Pons (tissue), 1 donor: ENCODE results near the gene SPATA13.
A peak's percentile ranks its signal among the peaks of the same experiment; 100 is the strongest.
"Not testable (repeated sequence)": the region's sequence is repeated elsewhere in the genome, so short reads cannot be mapped to it uniquely, and the experiment has no call there.

Source experiments
- DNase-seq: peaks from one replicate; pipeline ENCODE4 v3.0.0-alpha.2; 2016; ENCODE audit warnings: low spot score

The SPATA13 gene

DNA sequence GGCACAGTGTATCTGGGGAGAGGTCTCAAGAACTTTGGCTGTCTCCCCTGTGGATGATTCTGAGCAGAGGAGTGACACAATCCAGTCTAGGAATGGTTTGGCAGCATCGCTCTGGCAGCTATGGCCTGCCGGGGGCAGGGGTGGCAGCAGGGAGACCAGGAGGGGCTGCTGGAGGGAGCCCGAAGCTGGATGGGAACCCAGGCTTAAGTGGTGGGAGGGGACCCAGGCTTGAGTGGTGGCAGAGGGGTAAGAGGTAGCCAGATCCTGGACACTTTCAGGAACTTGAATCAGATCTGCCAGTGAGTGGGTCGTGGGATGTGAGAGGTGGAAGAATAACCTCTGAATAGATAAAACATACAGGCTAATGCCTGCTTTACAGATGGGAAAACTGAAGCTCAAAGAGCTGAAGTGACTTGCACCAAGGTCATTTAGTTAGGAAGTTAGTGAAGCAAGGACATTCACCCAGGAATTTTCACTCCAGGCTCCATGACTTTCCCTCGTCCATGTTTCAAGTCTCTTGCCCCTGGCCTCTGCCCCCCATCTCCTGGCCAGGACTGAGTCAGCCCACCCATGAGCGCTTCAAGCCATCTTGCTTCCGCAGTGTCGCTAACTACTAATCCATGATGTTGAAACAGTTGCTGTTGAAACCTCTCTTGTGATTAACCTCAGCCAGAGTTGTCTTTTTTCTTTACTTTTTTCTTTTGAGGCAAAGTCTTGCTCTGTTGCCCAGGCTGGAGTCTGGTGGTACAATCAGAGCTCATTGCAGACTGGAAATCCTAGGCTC, 119.0 kb downstream of the SPATA13 start:
- no peak for DNase-seq

DNA sequence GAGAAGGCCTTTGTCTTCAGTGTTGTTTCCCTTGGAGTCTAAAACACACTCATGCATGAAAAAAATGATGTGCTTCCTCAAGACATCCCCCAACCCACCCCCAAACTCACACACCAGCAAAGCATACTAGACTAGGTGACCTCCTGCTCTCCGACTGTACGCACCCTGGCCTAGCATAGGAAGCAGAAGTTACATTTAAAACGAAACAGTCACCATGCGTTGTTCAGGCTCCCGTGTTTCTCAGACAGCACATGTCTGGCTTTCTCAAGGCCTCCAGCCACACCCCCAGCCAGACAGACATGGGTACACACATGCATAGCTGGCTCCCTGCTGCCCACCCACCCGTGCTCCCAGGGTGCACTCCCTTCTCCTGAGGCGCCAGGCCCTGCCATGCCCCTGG, 120.2 kb downstream of the SPATA13 start:
- DNase-seq = peak; percentile 84

DNA sequence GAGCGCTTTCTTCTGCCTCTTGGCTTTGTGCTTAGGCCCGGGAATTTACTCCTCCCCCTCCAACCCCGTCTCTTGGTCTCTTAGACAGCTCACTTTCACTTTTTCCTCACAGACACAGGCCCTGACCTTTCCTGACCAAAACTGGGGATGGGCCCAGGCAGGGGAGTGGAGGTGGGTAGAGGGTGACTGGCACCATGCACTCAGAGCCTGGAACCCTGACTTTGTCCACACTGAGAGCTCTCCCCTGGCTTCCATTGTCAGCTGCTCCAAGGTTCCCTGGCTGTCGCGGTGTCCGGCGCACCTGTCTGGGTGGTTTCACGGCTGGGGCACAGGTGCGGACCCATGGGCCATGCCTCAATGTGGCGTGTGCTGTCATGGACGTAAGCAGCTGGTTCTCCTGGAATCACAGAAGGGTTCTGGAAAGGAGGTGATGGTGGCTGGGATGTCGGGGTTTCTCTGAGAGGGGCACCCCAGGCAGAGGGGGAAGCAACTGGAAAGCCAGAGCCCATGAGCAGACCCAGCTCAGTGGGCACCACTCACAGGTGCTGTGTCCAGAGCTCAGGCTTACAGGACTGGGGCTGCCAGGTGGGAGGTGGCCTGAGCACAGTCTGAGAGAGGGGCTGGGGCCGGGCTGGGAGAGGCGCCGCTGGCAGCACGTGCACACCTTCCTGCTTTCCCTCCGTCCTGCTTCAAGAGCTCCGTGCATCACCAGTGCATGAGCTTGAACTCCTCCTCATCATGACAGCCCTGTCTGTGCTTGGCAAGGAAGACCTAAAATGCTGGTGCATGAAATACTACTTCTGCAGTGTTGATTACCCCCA, 120.9 kb downstream of the SPATA13 start:
- DNase-seq = no peak

DNA sequence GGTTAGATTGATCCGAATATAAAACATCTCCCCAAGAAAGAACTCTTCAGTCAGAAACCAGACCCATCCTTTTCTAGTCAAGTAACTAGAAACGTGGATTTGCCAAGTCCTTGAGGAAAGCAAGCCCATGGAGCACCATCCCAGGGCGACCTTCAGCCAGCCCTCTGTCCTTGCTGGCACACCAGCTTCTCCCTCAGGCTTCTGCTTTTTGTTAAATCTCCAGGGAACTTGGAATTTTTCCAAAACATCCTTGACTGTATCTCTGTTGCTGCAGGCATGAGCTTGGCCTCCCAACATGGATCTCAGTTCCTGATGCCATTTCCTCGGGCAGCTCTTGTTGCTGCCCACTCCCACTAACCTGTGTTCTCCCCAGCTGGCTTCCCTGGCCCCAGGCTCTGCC, 121.7 kb downstream of the SPATA13 start:
- DNase-seq = no peak

DNA sequence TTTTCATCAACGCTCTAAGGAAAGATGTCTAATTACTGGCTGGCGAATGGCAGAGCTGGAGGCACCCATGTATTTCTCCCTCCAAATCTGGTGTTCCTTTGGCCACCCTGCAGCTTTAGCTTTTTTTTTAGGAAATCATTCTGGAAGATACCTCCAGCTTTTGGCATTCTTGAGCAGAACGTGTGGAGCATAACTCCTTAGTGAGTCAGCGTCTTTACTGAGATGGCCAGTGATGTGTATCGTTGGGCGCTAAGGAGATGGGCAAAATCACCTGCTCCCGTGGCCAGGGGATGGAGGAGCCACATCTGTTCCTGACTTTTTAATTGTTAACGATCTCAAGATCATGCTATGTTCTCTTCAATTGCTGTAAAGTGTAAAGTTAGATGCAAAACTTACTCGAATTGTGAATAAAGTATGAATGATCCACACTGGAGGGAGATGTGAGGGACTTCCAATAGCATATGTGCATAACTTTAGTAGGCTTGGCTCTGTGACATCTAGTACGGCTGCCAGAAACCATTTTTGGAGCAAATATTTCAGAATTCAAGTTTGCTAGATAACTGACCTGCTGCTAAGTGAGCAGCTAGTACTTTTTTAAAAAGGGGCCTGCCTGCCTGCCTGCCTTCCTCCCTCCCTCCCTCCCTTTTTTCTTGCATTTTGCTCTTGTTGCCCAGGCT, 124.5 kb downstream of the SPATA13 start:
- no peak for DNase-seq

DNA sequence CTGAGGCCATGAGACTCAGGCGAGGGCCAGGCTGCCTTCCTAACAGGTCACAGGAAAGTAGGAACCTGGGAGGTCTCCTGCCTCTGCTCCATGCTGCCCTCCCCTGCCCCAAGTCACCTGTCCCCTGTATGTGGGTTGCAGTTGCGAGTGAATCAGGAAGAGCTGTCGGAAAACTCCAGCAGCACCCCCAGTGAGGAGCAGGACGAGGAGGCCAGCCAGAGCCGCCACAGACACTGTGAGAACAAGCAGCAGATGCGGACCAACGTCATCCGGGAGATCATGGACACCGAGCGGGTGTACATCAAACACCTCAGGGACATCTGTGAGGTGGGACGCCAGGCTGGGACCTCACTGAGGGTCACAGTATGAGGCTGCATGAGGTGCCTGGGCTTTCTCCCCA, 126.1 kb downstream of the SPATA13 start:
- DNase-seq = no peak

DNA sequence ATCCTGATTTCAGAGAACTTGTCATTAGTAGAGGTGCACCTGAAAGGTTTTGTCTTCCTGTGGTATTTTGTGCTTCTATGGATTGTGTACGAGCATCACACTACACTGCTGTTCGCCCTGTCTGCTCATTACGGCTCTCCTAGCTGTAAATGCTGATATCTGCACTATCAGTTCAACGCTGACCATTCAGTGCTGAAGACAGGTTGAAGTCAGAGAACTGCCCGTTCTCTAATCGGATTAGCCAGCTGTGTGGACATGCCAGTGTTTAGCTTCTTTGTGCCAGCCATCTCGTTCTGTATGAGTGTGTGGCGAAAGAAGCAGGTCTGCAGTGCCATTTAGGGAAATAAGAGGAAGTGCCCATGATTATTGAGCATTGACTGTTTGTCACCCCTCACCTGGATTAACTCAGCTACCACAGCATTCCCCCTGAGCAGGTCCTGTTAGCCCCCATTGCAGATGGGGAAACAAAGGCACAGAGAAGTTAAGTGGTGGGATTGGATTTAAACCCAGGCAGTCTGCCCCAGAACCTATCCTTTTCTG, 127.3 kb downstream of the SPATA13 start:
- DNase-seq = no peak

DNA sequence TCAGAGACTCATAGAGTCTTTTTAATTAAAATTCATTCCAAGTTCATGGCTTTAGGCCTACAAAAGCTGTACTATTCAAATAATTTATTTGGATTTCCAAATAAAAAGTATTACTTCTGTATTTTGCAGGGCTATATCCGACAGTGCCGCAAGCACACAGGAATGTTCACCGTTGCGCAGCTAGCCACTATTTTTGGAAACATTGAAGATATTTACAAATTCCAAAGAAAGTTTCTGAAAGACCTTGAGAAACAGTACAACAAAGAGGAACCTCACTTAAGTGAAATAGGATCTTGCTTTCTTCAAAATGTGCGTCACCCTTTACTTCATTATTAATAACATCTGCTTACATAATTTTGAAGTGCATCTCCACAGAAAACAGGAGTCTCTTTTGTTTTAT, 128.3 kb downstream of the SPATA13 start:
- no peak for DNase-seq

DNA sequence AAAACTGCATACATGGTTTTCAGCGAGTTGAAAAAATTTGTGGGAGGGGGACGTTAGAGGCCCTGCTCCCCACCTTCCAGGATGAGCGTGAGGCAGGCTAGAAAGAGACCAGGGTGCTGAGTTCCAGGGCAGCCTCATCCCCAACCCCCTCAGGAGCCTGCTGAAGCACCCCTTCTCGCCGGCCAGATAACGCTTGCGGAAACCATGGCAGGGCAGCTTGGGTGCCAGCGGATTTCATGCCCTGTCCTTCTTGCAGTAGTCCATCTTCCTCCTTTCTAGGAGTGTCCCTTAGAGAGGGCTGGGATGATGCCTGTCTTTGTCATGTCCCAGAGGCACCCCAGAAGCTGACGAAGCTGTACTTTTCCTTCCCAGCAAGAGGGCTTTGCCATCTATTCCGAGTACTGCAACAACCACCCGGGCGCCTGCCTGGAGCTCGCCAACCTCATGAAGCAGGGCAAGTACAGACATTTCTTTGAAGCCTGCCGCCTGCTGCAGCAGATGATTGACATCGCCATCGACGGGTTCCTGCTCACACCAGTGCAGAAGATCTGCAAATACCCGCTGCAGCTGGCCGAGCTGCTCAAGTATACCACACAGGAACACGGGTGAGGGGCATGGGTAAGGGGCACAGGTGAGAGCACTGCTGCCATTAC, 129.9 kb downstream of the SPATA13 start:
- DNase-seq = no peak

DNA sequence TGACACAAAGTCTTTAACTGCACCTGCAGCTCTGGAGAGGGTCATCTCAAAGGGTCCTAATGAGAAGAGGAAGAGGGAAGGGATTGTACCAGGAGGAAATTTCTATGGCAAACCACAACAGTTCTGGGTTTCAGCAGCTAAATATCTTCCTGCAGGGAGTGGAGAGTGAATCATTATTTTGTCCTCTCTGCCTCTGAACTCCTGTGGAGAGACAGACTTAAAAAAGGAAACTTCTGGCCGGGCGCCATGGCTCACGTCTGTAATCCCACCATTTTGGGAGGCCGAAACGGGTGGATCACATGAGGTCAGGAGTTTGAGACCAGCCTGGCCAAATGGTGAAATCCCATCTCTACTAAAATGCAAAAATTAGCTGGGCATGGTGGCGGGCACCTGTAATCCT, 132.0 kb downstream of the SPATA13 start:
- DNase-seq = no peak

DNA sequence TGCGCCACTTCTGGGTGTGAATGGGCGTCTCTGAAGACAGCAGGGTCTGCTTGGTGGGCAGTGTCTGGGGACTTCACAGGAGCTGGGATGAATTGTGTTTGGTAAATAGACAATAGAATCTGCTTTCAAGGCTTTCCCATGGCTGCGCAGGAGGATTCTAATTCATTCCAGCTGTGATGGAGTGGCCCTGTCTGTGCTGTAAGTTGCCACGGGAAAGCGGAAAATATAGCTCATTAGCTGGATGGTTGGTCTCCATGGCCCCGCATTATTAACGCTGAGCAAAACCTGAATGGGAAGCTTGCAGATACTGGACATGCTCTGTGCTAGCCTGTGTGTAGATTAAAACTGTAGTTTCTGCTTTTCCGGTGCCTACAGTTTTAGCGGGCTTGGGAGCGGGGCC, 133.2 kb downstream of the SPATA13 start:
- DNase-seq = no peak

DNA sequence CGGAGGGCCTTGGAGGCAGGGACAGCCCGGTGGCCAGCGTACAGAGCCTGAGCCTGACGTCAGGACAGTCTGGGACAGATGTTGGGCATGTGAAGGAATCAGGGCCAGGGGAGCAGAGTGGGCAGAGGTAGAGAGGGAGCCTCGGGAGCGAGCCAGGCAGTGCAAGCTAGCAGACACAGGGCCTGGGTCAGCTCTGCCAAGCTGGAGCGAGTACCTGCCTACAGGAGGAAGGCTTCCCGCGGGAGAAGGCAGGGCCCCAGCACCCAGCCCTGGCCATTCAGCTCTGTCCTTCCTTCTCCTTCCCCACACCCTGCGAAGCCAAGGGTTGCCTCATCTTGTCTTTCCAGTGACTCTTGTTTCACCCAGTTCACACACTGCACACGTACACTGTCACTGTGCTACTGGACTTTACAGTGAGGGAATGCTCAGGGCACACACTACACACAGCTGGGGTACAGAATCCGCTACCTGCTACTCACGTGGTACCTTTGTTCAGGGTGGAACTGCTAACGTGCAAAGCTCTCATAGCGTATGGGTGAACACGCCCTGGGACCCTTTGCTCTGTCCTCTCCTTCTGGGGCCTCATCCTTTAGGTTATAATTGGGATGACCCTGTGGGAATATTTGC, 139.1 kb downstream of the SPATA13 start:
- DNase-seq = no peak

DNA sequence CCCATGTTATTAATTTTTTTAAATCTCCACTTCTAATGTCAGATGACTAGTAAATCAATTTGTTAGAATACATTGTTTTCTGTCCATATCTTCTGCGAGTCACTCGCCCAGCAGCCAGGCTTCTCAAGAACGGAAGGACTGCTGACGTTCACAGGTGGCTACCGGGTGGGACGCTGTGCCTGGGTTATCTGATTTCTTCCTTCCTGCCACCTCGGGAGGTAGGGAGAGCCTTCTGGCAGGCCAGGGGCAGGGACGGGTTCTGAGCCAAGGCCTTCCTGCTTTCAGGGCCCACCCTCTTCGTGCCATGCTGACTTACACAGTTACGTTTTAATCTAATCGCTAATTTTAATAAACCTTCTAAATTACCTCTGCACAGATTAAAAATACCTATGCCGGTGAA, 140.9 kb downstream of the SPATA13 start:
- no peak for DNase-seq

DNA sequence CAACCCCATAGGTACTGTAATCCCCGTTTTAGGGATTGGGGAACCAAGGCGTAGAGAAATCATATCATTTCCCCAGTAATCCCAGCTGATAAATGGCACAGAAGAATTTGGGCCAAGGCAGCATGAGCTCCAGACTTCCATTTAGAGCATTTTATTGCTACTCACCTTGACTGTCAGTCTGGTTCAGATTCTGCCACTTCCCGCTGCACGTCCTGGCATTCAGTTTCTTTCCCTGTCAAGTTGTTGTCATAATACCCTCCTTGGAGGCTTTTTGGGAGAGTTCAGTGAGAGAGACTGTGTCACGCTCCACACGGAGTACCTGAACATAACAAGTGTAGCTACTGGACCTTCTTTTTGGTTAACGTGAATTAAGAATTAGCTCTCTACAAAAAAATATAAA, 141.4 kb downstream of the SPATA13 start:
- no peak for DNase-seq

DNA sequence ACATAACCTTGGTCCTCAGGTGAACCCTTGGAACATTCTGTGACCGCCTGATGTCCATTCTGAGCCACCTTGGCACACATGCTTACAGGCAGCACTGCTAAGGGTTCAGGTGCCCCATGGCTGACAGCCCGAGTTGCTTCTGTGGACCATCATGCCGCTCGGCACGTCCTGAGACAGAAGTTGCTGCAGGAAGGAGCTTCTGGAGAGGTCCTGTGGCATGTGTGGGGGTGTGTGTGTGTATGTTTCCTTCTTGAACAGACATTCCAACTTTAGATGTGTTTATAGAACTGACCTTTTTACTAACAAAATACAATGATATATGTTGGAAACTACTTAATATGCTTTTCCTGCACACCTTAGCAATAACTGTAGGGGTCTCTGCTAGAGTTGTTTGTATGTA, 144.1 kb downstream of the SPATA13 start:
- DNase-seq = no peak

DNA sequence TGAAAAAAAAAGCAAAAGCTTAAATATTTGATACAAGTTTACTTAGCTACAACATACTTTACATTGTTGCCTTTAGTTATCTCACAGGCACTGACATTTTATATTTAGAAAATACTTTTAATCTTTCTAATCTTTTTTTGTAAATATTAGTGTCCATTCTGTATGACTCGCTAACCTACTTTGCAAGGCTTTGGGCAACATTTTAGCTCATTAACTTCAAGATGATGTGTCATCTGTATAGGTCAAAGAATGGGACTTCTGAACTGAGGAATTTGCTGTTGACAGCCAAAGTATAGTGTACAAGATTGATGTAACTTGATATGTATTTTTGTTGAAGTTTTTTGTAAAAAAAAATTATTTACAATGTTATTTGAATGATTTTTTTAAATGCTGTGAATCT, 146.1 kb downstream of the SPATA13 start:
- DNase-seq = no peak

DNA sequence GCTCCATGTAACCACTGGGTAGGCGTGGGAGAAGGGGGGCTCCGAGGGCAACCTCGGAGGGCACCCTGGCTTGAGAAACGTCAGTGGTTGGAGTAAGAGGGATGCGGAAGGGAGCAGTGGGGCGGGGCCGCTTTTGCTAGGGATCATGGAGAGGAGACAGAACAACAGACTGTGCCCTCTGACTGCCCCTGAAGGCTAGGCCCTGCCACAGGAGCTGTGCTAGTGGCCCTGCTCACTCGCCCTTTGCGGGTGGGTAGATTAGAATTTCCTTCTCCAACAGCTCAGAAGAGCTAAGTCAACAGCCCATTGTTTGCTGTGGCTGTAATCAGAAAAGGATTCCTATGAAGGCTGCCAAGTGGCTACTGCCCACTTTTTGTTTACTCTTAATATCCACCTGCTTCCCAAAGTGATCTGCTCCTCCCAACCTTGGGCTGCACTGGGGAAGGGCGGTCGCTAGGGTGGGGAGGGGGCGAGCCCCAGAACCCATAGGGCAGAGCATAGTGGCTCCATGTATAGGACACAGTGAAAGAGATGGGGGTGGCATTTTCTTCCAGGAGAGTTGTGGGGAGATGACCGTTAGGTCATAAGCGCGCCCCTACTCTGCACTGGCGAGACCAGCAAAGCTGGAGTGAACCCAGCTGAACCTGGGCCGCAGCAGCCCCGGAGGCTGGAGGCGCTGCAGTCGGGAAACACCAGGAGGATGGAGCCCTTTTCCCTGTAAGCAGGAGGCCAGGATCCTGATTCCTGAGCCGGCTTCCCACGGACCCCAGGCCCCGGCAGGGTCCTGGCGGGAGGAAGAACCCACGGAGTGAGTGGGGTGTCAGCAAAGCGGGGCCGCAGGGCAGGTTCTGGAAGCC, 146.9 kb downstream of the SPATA13 start:
- DNase-seq = no peak

DNA sequence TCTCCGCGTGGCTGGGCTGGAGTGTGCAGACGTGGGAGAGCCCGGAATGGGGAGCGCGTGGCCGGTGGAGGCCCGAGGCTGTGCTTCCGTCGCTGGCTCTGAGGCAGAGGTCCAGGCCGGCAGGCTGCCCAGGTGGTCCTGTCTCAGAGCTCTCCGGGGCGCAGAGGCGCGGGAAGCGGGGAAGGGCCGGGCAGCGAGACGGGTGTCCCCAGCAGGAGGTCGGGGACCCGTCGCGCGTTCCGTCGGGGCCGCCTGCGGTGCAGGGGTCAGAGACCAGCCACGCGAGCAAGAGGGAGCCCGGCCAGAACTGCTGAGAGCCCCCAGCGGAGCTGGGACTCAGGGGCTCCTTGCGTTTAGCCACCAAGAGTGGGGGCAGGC, 147.5 kb downstream of the SPATA13 start:
- no peak for DNase-seq

DNA sequence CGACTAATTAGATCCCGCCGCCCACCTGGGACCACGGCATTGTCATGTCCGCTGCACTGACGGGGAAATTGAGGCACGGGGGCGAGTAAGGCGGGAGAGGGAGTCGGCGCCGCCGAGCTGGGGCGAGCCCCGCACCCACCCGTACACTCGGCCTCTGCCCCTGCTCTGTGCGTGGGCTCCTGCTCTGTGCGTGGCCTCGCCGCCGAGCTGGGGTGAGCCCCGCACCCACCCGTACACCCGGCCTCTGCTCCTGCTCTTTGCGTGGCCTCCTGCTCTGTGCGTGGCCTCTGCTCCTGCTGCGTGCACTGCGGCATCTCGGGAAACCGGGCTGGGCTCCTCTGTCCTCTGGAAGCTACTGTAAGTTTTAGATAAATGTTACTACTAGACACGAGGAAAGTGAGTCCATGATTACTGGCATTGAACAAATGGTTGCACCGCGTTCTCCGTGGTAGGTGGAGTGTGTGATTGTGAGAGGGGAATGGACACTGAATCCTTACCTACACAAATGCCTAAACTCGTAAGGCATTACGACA, 148.0 kb downstream of the SPATA13 start:
- no peak for DNase-seq

DNA sequence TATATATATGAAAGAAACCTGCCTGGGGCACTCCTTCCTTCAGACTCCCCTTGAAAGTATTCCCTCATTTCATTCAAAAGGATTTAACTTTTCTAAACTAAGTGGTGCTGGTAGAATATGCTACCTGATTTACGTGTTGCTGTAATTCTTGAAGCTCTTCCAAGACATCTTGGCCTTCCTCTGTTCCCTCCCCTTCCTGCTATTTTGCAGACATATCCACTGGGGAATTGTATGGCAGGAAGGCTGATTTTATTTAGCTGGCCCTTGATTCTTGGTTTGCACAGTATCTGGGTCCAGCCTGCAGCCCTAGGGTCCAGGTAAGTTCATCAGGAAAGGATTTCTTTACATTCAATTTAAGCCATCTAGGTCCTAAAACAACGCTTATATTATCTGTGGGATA, 148.8 kb downstream of the SPATA13 start, which contains the start of gene C1QTNF9:
Gene C1QTNF9, plus strand, starts transcription at position 281 of the 400 bp plus-strand sequence. CDS start 6,424 bp downstream, outside the sequence.
- DNase-seq = not testable (repeated sequence)
